KOPT-K1 (cell line): Measurements from ENCODE around the gene DGKG.

Experiments
- H3K27ac ChIP-seq: fragments of 200-600 bp; sonication (generic); 2 replicates; pipeline ENCODE4 v1.5.1; 2016; ENCODE audit warnings: antibody characterized with exemption, mild to moderate bottlenecking, low read depth, low read length; ENCODE audit not compliant: poor library complexity, severe bottlenecking
- H3K36me3 ChIP-seq: fragments of 200-600 bp; sonication (generic); 2 replicates; pipeline ENCODE4 v1.5.1; 2017; ENCODE audit warnings: antibody characterized with exemption, mild to moderate bottlenecking, low read length, moderate library complexity; ENCODE audit not compliant: insufficient read depth
- H3K9me3 ChIP-seq: fragments of 200-600 bp; sonication (generic); 2 replicates; pipeline ENCODE4 v1.5.1; 2017; ENCODE audit warnings: antibody characterized with exemption, low read length, mild to moderate bottlenecking; ENCODE audit not compliant: insufficient read depth, poor library complexity, severe bottlenecking

Gene DGKG

GRCh38 chr3:186315581-186316354, 46.3 kb downstream of the DGKG start:
- Histone ChIP-seq H3K27ac (no peak overlapping the region), H3K9me3 (no peaks in the 10 kb centered on the region), H3K36me3 (no peaks in the 10 kb centered on the region)

GRCh38 chr3:186314896-186315295, 47.1 kb downstream of the DGKG start:
- Histone ChIP-seq H3K27ac (no peak overlapping the region), H3K9me3 (no peaks in the 10 kb centered on the region), H3K36me3 (no peaks in the 10 kb centered on the region)

- Histone ChIP-seq H3K36me3 (no peaks in the 10 kb centered on the region), H3K9me3 (no peaks in the 10 kb centered on the region), H3K27ac (no peak overlapping the region)
Measured at GRCh38 chr3:186311441-186311840, 50.6 kb downstream of the DGKG start.

GRCh38 chr3:186308549-186308948, 53.5 kb downstream of the DGKG start:
- Histone ChIP-seq H3K9me3 (no peaks in the 10 kb centered on the region), H3K27ac (no peak overlapping the region), H3K36me3 (no peaks in the 10 kb centered on the region)

- Histone ChIP-seq H3K9me3 (no peaks in the 10 kb centered on the region), H3K27ac (no peak overlapping the region), H3K36me3 (no peaks in the 10 kb centered on the region)
Measured at GRCh38 chr3:186307594-186308221, 54.3 kb downstream of the DGKG start.

GRCh38 chr3:186305286-186305685, 56.7 kb downstream of the DGKG start:
- no peaks in the 10 kb centered on the region for H3K9me3 ChIP-seq

GRCh38 chr3:186303965-186304364, 58.1 kb downstream of the DGKG start:
- Histone ChIP-seq H3K36me3 (no peaks in the 10 kb centered on the region), H3K27ac (no peak overlapping the region), H3K9me3 (no peaks in the 10 kb centered on the region)

More at GRCh38 chr3:186305286-186305685, 56.7 kb downstream of the DGKG start:
- H3K27ac ChIP-seq, result no peak overlapping the region
- H3K36me3 ChIP-seq, result no peaks in the 10 kb centered on the region

GRCh38 chr3:186299327-186299726, 62.7 kb downstream of the DGKG start:
- Histone ChIP-seq H3K36me3 (no peaks in the 10 kb centered on the region), H3K27ac (no peak overlapping the region), H3K9me3 (no peaks in the 10 kb centered on the region)

- Histone ChIP-seq H3K36me3 (no peaks in the 10 kb centered on the region), H3K27ac (no peak overlapping the region), H3K9me3 (no peaks in the 10 kb centered on the region)
Measured at GRCh38 chr3:186298876-186299275, 63.2 kb downstream of the DGKG start.

- H3K9me3 ChIP-seq, result no peaks in the 10 kb centered on the region
- no peaks in the 10 kb centered on the region for H3K36me3 ChIP-seq
- H3K27ac ChIP-seq, result no peak overlapping the region
Measured at GRCh38 chr3:186290796-186291195, 71.2 kb downstream of the DGKG start.

- Histone ChIP-seq H3K9me3 (no peaks in the 10 kb centered on the region), H3K36me3 (no peaks in the 10 kb centered on the region), H3K27ac (no peak overlapping the region)
Measured at GRCh38 chr3:186287711-186288110, 74.3 kb downstream of the DGKG start.

- Histone ChIP-seq H3K9me3 (no peaks in the 10 kb centered on the region), H3K36me3 (no peaks in the 10 kb centered on the region)
Measured at GRCh38 chr3:186286114-186286513, 75.9 kb downstream of the DGKG start.

GRCh38 chr3:186284661-186285060, 77.4 kb downstream of the DGKG start:
- H3K9me3 ChIP-seq, result no peaks in the 10 kb centered on the region
- H3K36me3 ChIP-seq, result no peaks in the 10 kb centered on the region
- no peak overlapping the region for H3K27ac ChIP-seq

More at GRCh38 chr3:186286114-186286513, 75.9 kb downstream of the DGKG start:
- H3K27ac ChIP-seq, result no peak overlapping the region

GRCh38 chr3:186284349-186284652, 77.7 kb downstream of the DGKG start:
- H3K36me3 ChIP-seq, result no peaks in the 10 kb centered on the region
- H3K9me3 ChIP-seq, result no peaks in the 10 kb centered on the region
- H3K27ac ChIP-seq, result no peak overlapping the region

GRCh38 chr3:186283651-186284348, 78.2 kb downstream of the DGKG start:
- no peak overlapping the region for H3K27ac ChIP-seq
- no peaks in the 10 kb centered on the region for H3K9me3 ChIP-seq
- H3K36me3 ChIP-seq, result no peaks in the 10 kb centered on the region
